Kasumi-1 (cell line): Measurements from ENCODE around the gene GAN.
A peak's percentile ranks its signal among the peaks of the same experiment; 100 is the strongest.

ENCODE experiments used
- DNase-seq, 2 experiments: peaks; one replicate each; lab custom pipeline; 2025; lab: John Stamatoyannopoulos, UW

GAN gene

DNA sequence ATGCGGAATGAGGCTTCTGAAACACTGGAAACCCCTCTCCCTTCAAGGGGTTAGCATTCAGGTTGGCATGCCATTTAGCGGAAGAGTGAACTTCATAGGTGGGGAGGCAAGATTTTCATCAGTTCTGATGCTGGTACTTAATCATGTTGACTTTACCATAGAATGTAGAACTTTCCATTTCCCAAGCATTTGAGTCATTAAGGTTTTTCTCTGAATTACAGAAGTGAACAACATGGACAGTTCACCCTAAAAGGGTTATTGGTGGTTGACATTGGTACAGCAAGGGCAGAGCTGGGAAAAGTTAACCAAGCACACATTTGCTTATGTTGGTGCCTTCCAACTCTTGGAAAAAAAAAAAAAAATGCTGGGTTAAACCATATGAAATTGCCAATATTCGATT, 39.1 kb downstream of the GAN start:
- no peak for DNase-seq

DNA sequence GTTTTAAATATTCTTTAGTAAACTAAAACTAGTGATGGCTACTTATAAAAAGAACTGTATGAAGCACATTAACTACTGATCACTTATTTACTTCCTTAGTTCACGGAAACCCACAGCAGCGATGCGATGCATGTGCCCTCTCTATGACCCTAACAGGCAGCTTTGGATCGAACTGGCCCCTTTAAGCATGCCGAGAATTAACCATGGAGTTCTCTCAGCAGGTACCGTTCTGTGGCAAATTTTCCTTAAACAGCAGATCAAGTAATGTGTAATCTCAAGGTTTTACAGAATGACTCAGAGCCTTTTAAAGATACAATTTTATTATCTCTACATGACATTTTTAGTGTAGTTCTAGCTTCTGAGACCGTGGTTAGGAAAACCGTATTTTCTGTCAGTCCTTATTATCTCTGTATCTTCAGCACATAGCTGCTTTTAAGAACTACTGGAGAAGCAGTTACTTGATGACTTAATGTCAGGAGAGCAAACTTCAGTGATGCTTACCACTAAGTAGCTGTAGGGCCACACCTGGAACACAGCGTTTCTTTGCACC, 43.0 kb downstream of the GAN start:
- DNase-seq, result no peak

DNA sequence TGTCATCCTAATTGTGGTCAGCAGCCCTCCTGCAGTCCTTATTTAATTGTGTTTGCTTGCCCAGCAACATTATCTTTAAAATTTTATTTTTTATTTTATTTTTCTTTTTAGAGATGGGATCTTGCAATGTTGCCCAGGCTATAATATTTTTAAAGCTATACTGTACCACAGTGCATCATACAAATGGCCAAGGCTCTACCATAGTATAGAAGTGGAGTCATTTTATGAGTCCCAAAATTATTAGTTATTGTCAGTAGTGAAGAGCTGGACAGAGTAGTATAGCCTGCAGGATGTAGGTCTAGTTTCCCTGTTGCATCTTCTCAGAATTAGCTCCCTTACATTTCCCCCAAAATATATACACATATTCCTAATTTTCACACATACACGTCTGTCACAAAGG, 44.1 kb downstream of the GAN start:
- no peak for DNase-seq

DNA sequence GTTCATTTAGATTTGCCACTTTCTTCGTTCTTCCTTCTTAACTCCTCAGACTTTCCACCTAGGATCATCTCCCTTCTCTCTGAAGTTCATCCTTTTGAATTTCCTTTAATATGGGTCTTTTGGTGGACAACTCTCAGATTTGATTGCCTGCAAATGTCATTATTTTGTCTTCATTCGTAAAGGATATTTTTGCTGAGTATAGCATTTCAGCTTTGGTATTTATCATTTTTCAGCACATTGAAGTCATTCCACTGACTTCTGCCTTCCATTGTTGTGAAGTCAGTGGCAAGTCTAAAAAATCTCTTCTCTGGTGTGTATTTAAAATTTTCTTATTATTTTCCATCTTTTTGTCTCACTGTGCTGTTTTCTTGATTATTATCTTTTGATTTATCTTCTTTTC, 45.4 kb downstream of the GAN start:
- no peak for DNase-seq

DNA sequence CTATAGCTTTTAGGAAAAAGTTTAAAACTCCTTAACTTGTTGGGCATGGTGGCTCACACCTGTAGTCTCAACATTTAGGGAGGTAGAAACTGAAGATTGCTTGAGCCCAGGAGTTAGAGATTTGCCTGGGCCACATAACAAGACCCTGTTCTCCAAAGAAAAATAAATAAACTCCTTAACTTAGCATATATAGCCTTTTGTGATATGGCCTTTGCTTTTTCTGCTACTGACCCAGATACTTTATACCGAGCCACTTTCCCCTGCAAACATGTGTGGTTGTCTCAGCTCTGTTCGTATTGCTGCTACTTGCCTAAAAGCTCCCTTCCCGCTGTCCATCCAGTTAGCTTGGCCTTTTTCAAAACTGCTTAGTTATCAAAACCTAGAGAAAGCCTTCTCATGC, 51.0 kb downstream of the GAN start:
- DNase-seq, result no peak

DNA sequence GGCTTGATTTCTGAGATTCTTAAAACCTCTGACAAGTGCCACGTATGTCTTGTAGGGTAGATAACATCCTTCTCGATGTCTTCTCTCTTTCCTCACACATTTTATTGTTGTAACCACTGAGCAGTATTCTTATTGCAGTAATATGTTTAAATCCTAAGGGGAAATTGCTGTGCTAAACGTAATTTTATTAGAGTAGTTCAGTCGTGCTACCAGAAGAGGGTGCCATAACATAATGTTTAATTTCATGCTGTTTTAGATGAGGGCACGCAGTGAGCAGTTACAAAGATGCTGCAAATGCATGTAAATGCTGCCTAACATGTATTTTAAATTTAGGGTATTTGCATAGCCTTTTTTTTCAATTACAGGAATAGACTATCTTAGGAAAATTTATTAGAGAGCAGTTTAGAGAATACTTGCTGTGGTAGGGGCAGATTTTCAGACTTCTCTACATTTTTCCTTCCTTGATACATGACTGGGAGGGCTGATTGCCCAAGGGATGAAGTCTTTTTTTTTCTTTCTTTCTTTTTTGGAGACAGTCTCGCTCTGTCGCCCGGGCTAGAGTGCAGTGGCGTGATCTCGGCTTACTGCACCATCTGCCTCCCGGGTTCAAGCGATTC, 51.7 kb downstream of the GAN start:
- peak; percentile 65 to 85 for DNase-seq

DNA sequence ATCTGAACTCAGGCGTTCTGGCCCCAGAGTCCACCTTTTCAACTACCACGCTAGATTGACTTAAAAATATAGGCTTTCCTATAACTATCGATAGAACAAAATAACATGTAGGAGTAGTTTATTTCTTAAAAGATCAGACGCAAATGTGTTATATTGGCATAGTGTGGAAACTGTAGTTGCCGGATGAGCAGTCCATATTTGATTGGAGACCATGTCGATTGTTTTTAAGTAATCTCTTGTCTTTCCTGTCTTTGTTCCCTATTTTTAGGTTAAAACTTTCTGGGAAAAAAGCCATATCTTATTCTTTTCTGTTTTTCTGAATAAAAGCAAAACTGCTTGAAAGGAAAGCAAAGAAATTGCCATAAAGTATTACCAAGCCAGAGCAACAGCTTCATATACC, 53.1 kb downstream of the GAN start:
- DNase-seq, result no peak

DNA sequence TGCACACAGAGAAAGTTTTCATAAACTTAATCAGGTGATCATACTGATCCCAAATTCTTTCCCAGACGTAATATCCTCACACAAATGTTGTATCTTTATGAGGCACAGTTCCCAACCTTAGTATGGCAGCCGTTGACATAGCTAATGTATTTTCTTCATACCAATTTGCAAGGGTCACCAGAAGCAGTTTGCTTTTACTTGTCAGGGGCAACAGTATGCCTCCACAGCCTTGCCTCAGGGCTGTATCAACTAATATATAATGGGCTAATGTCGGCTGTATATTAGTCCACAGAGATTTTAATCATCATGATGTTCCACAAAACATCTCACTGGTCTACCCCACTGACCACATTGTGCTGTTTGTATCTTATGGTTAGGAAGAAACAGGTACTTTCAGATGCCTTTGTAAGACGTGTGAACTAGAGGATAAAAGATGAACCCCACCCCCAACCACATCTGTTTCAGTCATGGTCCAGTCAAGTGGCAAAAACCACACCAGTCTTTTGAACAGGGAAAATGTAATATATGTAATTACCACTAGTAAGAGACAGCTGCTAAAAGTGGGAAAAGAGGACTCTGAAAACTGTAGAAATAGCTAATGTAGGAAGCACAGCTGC, 55.2 kb downstream of the GAN start:
- no peak for DNase-seq

DNA sequence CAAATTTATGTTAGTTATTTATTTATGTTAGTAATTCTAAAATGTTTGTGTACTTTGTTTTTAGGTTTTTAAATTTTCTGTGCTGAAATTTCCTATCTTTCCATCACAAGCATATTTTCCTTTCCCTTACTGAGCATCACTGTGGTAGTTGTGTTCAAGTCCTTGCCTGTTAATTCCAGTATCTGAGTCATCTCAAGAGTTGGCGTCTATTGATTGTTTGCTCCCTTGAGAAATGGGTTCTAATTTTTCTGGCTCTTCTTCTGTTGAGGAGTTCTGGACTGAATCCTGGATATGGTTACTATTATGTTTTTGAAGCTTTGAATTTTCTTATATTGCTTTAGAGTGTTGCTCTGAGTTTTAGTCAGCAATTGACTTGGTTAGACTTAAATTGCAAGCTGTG, 56.3 kb downstream of the GAN start:
- no peak for DNase-seq

DNA sequence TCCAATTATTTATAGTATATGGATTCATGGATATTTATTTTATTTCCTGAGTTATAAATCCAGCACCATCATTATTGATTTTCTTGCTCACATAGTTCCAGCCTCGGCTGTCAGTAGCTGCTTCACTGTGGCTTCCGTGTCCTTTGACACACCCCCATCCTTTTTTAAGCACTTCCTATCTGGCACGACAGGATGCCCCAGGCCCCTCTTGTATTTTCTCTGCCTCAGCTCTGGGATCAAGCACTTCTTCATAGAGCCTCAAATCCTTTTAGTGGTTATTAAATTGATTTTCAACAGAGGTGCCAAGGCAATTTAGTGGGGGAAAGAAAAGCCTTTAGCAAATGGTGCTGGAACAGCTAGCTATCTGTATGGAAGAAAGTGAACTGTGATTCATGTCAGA, 59.8 kb downstream of the GAN start:
- DNase-seq, result peak; percentile 34 to 47

DNA sequence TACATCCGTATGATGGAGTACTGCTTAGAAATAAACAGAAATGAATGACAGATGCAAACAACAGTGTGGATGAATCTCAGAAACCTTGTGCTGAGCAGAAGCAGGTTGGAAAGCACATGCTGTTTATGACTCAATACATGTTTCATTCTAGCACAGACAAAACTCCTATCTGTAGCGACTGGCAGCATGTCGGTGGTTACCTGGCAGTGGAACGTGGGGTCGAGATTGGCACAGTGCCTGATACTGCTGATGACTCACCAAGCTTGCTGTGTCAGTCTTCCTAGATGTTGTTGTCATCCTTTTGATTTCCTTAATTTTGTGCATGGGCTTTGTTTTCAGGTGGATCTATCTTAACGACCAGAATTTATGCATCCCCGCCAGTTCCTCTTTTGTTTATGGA, 62.1 kb downstream of the GAN start:
- DNase-seq, result no peak

DNA sequence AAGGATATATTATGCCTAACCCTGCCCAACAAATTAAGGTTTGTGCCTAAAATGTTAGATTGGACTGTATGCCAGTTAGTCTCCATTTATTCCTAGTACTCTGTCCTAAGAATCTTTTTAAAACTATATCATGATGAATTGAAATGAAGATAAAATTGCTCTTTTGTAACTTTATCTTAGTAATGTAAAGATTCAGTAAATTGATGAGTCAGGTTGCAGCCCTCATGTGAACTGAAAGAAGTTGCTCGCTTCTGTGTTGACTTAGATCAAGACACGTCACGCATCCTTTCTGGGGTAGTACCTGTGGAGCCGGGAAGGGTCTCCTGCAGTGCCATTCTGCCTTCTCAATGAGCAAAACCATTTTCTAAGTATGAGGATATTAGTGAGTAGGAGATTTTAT, 63.3 kb downstream of the GAN start:
- no peak for DNase-seq

DNA sequence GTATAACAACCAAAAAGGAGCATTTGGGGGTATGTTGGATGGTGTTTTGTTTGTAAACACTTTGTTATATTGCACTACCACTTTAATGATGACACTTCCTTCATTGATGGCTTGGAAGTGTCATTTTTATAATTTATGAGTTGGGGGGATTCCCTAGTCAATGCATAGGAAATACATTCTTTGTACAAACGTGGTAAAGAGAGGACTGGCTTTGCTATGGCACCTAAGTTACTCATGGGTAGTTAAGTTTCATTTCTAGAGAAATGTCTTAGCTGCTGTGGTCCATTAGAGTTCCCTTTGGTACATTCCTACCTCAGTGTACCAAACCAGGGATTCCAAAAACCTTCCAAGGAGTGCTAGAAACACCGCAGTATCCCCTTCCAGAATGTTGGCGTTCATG, 66.2 kb downstream of the GAN start:
- DNase-seq, result no peak

DNA sequence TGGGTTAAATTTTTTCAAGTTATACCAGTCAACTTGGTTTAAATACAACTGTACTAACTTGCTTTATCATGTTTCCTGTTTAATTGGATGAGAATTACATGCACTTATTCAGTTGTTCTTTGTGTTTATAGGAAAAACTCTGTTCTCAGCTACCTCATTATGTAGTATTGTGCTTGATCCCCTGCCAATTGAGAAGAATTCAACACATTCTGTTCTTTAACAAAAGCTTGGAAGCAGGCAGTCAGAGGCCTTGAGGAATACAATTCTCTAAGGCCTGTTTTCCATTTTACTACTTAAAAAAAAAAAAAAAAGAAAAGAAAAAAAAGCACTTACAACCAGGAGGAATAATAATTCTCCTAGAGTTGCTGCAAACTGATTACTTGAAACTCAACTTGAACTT, 69.2 kb downstream of the GAN start:
- no peak for DNase-seq

DNA sequence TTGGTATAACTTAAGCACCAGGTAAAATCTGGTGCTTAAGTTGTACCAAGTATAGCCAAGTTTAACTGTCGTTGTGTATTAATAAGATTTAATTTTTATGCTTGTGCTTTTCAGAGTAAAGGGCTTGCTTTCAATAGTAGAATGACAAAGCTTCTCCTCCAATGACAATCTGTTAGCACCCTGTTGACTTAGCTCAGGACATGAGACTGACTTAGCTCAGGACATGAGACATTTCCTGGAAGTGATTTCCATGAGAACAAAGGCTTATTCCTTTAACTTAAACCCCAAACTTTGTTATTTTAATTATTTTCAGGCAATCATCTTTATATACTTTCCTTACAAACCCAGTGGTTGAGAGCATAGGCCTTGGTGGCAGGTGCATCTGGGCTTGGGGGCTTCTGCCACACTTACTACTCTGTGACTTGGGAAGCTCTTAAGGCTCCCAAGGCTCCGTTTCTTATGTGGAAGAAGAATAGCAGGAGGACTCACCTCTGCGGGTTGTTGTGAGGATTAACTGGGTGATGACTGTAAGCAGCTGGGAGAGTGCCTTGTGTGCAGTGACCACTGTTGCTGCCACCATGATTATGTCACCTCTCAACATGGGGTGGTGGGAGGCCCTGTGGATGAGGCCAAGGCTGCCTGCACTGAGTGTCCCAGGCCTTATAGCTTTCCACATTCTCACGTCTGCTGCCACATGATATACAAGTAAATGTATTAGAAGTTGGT, 70.4 kb downstream of the GAN start:
- DNase-seq, result no peak

DNA sequence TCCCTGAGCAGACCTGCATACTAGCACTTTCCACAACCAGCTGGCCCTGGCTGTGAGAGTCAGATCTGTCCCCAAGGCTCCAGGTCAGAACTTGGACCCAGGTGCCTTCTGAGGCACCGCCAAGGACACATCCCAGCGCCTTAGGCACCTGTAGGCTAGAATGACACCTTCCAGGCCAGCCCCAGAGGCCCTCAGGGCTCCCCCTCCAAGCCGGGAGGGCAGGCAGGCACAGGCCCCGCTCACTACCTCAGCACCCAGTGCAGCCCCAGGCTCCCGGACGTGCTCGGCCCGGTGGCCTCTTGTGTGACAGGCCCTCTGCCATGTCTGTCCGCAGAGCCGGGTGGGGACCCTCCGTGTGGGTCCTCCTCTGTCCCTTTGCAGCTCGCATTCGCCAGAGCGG, 73.6 kb downstream of the GAN start:
- DNase-seq, result no peak

DNA sequence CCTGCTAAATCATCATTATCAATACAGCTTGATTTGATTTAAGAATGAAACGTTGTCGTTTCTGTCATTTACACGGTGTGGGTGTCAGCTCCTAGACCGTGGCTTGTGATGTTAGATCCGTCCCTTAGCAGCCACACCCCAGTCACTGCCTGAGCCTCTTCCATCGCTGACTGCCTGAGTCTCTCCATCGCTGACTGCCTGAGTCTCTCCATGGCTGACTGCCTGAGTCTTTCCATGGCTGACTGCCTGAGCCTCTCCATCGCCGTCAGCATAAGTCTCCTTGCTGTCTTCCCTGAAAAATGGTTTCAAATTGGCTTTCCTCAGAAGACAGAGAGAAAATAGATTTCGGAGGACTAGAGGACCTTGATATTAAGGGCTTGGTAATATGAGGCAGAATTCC, 76.1 kb downstream of the GAN start:
- no peak for DNase-seq

DNA sequence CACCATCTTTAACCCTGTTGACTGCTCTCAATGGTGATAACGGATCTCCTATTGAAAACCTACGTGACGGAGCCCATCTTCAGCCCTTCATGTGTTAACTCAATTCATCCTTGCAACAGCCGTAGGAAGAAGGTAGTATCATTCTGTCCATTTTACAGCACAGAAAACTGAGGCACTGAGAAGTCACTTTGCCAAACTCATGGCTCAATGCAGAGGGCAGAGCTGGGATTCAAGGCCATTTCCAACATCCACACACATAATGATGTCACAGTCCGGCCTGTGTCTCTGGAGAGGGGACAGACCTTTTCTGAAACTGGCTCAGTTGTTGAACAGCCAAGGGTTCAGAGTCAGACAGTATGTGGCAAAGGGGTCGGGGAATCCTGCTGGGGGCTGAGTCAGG, 77.2 kb downstream of the GAN start:
- DNase-seq, result no peak

DNA sequence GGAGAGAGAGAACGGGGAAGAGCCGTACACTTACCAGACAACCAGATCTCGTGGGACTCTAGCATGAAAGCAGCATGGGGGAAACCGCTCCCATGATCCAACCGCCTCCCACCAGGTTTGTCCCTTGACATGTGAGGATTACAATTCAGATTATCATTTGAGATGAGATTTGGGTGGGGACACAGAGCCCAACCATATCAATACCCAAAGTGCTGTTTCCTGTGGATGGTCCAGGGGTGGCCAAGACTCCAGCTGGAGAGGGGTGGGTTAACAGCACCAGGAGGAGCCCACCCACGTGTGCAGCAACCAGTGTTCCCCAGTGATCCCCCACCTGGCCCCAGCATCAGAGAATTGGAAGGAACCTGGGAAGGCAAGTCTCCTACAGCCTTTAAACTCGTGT, 79.7 kb downstream of the GAN start:
- no peak for DNase-seq

DNA sequence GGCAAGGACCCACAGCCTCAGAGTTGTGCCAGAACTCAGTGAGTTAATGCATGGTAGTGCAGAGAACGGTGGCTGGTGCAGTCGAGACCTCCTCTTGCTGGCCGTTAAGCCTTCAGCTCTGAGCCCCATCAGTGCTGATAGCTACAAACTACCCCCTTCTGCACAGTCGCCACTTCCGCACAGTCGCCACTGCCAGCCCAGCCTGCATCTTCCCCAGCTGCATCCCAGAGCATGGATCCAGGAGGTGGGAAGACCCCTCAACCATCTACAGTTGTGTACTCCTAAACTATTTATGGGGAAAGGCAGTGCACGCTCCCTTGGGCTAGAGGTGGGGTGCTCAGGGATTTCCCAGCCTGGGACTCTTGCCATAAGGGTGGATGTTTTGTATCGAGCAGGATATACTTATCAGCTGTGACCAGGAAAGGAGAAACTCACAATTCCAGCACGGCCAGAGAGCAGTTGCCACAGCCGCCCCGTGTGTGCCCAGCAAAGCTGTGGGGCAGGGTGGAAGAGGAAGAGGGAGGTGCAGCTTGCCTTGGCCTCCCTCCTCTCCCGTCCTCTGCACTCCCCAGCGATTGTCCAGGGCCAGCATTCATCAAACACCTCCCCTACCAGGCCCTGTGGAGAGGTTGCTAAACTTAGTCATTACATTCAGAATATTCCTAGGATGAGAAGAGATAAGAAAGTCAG, 80.3 kb downstream of the GAN start:
- DNase-seq, result no peak

DNA sequence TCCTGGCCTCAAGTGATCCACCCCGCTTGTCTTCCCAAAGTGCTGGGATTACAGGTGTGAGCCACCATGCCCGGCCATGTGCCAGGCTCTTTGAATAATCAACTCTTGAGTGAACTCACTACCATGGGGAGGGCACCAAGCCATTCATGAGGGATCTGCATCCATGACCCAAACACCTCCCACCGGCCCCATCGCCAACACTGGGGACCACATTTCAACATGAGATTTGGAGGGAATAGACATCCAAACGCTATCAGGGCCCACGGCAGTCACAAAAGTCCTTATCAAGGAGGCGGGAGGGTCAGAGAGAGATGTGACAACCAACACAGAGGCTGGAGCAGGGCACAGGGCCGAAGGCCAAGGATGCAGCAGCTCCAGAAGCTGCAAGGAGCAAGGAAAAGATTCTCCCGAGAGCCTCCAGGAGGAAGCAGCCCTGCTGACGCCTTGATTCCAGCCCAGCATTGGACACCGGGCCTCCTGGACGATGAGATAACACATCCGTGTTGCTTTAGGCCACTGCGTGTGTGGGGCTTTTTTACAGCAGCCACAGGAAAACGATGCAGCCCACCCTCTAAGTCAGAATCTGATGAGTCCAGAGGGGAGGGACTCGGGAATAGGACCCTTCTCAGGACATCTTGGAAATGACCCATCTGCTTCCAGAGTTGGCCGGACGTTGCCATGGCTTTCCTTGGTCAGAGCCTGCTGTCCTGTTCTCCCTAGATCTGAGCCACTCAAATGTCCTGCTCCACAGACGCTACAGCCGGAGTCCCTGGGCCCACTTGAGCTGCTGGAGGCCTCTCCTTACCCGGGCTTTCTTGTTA, 82.5 kb downstream of the GAN start:
- no peak for DNase-seq
